ENCODE measurements around the gene KTN1. TPM values are rescaled to one million over a fixed set of nuclear protein-coding genes. Genes with fewer than 3 reads are reported as not detected.

KTN1 gene
- total RNA-seq, 3 donors from 2014 or later = 142 to 215 (median 182) TPM

GRCh38 chr14:55587847-55588246 lies 7.8 kb downstream of the KTN1 start:
- TF ChIP-seq POLR2AphosphoS5 (IDR thresholded peaks at IDR 0.05) (no peak), CTCF (IDR thresholded peaks at IDR 0.05) (no peak)

GRCh38 chr14:55588259-55588699 lies 8.3 kb downstream of the KTN1 start:
- Histone ChIP-seq H3K27me3 (no peaks in the 10 kb centered on the region), H3K4me1 (peaks cover 0 to 3% of the 10 kb centered on the region in 2 donors), H3K4me3 (no peak overlapping the region), H3K27ac (no peak overlapping the region), H3K9me3 (no peaks in the 10 kb centered on the region), H3K36me3 (no peaks in the 10 kb centered on the region)
- intact Hi-C loops (cut with DNase I; ENCODE audit: low total_unique reads) = no loop called here
- no peak for DNase-seq (ENCODE audit: low spot score in 2 of 2)
- TF ChIP-seq CTCF (IDR thresholded peaks at IDR 0.05) = no peak
- no peak for TF ChIP-seq POLR2A (IDR thresholded peaks at IDR 0.05)
- no peak for TF ChIP-seq POLR2AphosphoS5 (IDR thresholded peaks at IDR 0.05)

More at GRCh38 chr14:55587847-55588246, 7.8 kb downstream of the KTN1 start:
- Histone ChIP-seq H3K9me3 (no peaks in the 10 kb centered on the region), H3K27me3 (no peaks in the 10 kb centered on the region), H3K4me3 (no peak overlapping the region), H3K4me1 (peaks cover 0 to 7% of the 10 kb centered on the region in 2 donors), H3K27ac (no peak overlapping the region), H3K36me3 (no peaks in the 10 kb centered on the region)
- intact Hi-C loops (cut with DNase I; ENCODE audit: low total_unique reads) = no loop called here
- DNase-seq (ENCODE audit: low spot score in 2 of 2) = no peak

GRCh38 chr14:55589171-55589570 lies 9.2 kb downstream of the KTN1 start:
- TF ChIP-seq POLR2AphosphoS5 (IDR thresholded peaks at IDR 0.05) (no peak), POLR2A (IDR thresholded peaks at IDR 0.05) (no peak), CTCF (IDR thresholded peaks at IDR 0.05) (no peak)
- intact Hi-C loops (cut with DNase I; ENCODE audit: low total_unique reads) = no loop called here
- H3K27ac ChIP-seq = no peak overlapping the region

GRCh38 chr14:55592436-55592835 lies 12.4 kb downstream of the KTN1 start:
- no peak for DNase-seq (ENCODE audit: low spot score in 2 of 2)
- H3K27me3 ChIP-seq = no peaks in the 10 kb centered on the region
- TF ChIP-seq CTCF (IDR thresholded peaks at IDR 0.05) = no peak
- TF ChIP-seq POLR2AphosphoS5 (IDR thresholded peaks at IDR 0.05) = no peak
- TF ChIP-seq POLR2A (IDR thresholded peaks at IDR 0.05) = no peak
- no peaks in the 10 kb centered on the region for H3K9me3 ChIP-seq
- intact Hi-C loops (cut with DNase I; ENCODE audit: low total_unique reads) = no loop called here
- H3K4me3 ChIP-seq = no peak overlapping the region
- no peaks in the 10 kb centered on the region for H3K4me1 ChIP-seq
- no peaks in the 10 kb centered on the region for H3K36me3 ChIP-seq
- no peak overlapping the region for H3K27ac ChIP-seq

More at GRCh38 chr14:55589171-55589570, 9.2 kb downstream of the KTN1 start:
- Histone ChIP-seq H3K4me3 (no peak overlapping the region), H3K9me3 (no peaks in the 10 kb centered on the region), H3K27me3 (no peaks in the 10 kb centered on the region), H3K4me1 (no peaks in the 10 kb centered on the region), H3K36me3 (no peaks in the 10 kb centered on the region)
- no peak for DNase-seq (ENCODE audit: low spot score in 2 of 2)

GRCh38 chr14:55593698-55594097 lies 13.7 kb downstream of the KTN1 start:
- Histone ChIP-seq H3K27me3 (no peaks in the 10 kb centered on the region), H3K4me1 (no peaks in the 10 kb centered on the region), H3K36me3 (no peaks in the 10 kb centered on the region), H3K9me3 (peaks cover 0 to 4% of the 10 kb centered on the region in 2 donors), H3K4me3 (no peak overlapping the region), H3K27ac (no peak overlapping the region)
- DNase-seq (ENCODE audit: low spot score in 2 of 2) = no peak
- intact Hi-C loops (cut with DNase I; ENCODE audit: low total_unique reads) = no loop called here
- TF ChIP-seq POLR2AphosphoS5 (IDR thresholded peaks at IDR 0.05) (no peak), POLR2A (IDR thresholded peaks at IDR 0.05) (no peak), CTCF (IDR thresholded peaks at IDR 0.05) (no peak)

All from breast epithelium (tissue), 4 donors.